Activated T-helper 9 cell treated with anti-CD3 and anti-CD28 coated beads, Interleukin-2, amount 50 U/mL, for 16 hours (primary cell): ENCODE data around the gene RING1.

ENCODE experiments used
- DNase-seq: peaks from one replicate; pipeline ENCODE4 v3.0.0-alpha.2; 2020; ENCODE audit warnings: low read depth

The RING1 gene

DNA sequence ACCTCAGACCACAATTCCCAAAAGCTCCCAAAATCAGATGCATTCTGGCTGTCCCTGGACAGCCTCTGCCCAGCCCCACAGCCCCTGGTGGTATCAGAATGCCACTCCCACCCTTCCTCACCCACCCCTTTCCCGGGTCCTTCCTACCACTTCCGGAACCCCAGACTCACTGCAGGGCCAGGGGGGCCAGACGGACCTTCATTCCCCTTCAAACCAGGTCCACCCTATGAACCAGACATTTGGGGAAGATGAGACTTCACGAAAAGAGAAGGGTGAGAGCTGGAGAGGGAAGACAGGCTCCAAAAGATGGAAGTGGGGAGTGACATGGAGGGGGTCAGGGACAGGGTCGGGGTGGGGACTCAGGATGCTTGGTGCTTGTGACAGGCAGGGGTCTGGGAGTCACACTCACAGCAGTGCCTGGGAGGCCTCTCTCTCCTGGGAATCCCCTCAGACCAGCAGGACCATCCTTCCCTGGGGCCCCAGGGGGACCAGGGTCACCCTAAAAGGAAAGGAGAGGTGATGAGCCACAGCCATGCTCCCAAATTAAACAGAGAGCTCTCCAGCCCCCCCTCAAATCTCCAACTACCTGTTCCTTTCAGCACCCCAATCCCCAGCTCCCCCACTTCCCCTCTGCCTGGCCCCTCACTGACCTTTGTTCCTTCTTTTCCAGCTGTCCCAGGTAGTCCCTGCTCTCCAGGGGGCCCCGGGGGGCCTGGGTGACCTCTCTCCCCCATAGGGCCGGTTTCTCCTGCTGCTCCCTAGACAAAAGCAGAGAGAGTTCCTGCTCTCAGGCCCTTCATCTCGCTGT is 36.2 kb upstream of the RING1 start:
- DNase-seq = no peak

DNA sequence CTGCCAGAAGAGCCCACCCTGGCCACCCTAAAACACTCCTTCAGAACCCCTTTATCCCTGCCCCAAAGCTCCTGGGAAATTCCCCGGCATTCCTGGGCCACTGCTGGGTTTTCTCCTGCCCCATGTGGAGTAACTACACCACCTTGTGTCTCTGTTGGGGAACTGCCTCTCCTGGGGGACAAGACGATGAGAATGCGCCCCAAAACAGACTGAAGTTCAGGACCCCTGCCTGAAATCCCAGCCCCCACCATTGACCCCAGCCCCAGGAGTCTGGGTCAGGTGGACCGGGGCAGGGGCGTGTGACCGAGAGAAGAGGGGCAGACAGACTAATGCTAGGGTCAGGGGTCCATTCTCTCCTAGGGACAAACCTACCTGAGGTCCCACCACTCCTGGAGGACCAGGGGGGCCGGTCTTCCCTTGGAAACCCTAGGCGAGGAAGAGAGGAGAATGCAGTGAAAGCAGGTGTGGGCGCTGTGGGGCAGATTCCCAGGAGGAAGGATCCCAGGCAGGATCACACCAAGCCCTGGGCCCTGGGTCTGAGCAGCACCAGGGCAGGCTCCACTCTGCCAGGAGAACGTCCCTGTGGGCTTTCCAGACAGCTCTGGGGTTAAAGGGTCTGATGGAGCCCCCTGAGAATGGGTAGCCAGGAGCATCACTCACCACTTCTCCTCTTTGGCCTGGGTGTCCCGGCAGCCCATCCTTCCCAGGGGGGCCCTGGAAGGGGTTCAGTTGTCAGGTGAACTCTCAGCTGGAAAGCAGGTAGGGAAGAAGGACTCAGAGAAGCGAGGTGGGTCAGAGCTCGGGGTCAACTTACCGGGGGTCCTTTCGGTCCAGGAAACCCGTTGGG is 35.4 kb upstream of the RING1 start:
- DNase-seq = no peak

- no peak for DNase-seq
Measured at GRCh38 chr6:33173535-33174180, 34.6 kb upstream of the RING1 start.

GRCh38 chr6:33174784-33175183 is 33.5 kb upstream of the RING1 start:
- no peak for DNase-seq

DNA sequence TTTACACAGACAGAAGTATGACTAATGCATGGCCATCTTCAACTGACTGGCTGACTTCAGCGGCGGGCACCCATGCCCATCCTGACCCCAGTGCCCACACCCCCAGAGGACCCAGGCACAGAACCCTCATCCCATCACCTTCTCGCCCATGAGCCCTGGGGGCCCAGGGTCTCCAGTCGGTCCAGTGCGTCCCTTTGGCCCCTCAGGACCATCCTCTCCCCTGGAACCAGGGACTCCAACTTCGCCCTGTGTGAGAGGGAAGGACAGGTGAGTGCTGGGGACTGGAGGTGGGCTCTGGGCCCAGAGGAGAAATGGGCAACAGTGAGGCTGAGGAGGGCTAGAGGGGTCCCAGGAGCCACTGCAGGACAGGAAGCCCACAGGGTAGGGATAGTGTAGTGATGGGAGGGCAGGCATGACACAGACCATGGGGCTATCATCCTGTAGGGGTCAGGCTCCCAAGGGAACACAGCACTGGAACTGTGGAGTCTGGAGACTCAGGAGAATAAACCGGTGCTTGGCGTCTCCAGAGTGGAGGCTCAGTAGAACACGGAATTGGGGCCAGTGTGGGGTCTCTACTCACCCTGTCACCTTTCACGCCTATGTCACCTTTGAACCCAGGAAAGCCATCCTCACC is 32.7 kb upstream of the RING1 start:
- DNase-seq = no peak

DNA sequence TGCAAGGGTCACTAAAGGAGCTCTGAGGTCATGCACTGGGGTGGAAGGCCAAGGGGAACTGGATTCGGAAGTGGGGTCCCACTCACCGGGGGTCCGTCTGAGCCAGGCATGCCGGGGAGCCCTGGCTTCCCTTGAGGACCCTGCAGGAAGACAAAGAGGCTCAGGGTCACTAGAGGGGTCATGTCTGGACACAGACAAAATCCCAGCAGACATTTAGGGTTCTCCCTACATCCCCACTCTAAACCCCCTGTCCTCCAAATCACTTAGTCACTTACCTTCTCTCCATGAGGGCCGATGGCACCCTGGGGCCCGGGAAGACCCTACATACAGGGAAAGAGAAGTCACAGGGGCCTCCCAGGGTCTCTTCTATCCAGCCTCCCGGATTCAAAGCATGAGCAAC is 31.4 kb upstream of the RING1 start:
- no peak for DNase-seq

DNA sequence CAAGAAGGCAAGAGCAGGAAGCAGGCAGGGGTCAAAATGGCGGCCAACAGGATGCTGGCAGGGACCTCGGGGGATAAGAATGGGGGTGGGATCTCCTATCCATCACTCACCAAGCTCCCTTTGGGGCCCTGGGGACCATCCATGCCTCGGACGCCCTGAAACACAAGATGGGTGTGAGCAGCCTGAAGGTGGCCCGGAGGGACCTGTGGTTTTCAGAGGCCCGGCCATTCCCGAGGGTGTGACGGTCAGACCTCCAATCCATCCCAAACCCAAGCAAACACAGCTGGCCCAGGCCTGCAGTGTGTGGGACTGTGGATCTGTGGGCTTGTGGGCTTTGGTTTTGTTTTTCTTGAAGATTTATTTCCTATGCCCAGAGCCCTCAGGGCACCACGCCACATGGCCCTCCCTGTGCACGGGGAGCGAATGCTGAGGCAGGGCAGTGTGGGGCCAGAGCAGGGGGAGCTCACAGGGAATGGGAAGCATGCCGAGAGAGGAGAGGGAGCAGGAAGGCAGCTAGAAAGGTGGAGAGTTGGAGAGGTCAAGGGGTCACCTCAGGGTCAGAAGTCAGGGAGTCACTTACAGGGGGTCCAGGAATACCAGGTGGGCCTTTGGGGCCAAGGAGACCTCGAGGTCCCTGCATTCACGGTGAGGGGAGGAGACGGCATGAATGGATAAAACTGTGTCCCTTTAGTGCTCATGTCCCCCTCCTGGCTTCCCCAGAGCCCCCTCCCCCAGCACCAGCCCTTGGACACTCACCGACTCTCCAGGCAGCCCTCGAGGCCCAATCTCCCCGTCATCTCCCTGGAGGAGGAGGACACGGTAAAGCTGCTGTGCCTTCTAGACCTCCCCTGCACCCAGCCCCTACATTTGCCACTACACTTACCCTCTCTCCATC is 30.5 kb upstream of the RING1 start:
- no peak for DNase-seq

DNA sequence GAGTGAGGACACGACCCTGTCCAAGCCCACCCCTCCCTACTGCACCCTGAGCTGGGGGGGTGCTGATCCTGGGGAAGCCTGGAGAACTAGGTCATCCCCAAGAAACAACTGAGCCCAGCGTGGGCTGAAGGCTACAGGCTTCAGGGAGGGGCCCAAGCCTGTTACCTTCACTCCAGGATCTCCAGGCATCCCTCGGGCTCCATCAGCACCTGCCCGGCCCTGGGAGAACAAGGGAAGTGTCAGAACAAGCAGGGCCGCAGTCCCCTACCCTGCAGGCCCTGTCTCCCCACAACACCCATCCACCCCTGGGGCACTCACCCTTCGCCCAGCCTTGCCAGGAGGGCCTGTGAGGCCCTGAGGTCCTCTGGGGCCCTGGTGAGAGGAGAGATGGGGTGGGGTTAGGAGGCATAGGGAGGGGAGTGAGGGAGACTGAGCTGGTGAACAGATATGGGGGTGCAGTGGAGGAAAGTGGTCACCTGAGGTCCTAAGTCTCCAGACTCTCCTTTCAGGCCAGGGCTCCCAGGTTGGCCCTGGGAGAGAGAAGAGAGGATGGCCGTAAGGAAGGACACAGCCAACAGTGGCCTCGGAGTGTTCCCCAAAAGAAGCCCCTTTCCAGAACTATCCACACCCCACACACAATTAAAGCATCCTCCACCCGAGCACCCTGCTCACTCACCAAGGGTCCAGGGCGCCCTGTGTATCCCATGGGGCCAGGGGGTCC is 29.4 kb upstream of the RING1 start:
- no peak for DNase-seq

GRCh38 chr6:33181141-33181540 is 27.2 kb upstream of the RING1 start:
- DNase-seq = no peak

- DNase-seq = no peak
Measured at GRCh38 chr6:33183071-33183683, 25.1 kb upstream of the RING1 start.

GRCh38 chr6:33185190-33185589 is 23.1 kb upstream of the RING1 start:
- DNase-seq = no peak

DNA sequence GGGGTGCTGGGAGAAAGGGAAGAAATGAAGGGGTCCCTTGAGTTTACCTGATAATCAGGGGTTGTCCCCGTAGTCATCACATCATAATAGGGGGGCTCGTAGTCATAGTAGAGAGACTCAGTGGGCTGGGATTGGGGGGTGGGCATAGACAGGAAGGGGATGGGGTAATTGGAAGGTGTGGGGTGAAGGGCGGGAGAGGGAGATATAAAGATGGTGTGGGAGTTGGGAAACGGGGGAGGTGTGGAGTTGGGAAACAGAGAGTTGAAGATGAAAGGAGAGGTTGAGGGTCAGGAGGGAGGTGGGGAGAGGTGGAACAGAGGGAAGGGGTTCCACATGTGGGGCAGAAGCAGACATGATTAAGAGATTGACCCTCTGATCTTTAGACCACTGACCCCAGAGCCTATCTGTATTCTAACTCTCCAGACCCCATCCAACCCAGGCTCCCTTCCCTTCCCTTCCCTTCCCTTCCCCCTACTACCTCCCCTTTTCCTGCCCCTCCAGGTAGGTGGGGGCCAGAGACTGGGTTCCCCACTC is 22.6 kb upstream of the RING1 start:
- no peak for DNase-seq

GRCh38 chr6:33187809-33188208 is 20.5 kb upstream of the RING1 start:
- DNase-seq = no peak

DNA sequence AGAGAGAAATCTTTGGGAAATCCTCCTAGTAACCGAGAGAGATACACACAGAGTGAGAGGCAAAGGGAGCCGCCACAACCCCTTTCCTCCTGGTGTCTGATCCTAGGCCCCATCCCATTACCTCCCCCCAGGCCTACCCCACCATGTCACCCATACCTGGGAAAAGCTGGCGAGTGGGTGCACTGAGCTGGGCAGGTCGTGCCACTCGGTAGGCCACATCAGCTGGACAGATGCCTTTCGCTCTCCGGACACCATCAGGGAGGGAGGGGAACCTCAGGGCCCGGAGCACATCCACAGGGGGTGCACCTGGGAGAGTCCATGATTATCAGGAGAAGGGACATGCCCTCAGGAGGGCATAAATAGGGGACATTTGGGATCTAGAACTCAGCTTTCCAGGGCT is 19.1 kb upstream of the RING1 start:
- DNase-seq = no peak

DNA sequence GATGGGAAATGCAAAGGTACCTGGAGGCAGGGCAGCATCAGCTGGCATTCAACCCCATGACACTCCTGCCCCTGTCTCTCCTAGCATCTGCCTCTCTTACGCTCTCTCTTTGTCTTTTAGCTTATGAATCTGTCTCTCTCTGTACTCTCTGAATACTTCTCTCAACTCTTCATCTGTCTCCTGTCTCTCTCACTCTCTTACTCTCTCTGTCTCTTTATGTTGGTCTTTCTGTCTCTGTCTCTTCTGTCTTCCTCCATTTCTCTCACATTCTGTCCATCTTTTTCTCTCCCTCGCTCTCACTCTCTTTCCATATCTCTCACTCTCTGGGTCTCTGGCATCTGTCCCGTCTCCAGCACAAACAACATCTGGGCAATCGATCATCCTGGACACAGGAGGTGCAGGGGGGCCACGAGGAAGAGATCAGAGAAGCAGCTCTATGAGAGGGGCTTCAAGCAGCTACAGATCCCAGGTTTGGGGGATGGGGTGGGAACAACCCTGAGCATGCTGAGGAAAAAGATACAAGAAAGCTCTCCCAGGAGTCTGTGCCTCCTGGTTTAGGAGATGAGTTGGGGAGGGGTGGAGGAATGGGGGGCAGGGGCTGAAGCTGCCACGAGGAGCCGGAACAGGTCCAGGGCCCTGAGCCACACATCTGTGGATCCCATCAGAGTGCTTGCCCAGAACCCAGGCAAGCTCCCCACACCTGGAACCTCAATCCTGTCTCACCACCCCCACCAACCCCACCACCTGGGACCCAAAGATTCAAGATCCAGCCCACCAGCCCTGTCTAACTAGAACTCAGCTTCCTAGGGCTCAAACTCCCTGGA is 18.5 kb upstream of the RING1 start:
- no peak for DNase-seq

- no peak for DNase-seq
Measured at GRCh38 chr6:33190504-33191107, 17.7 kb upstream of the RING1 start.

DNA sequence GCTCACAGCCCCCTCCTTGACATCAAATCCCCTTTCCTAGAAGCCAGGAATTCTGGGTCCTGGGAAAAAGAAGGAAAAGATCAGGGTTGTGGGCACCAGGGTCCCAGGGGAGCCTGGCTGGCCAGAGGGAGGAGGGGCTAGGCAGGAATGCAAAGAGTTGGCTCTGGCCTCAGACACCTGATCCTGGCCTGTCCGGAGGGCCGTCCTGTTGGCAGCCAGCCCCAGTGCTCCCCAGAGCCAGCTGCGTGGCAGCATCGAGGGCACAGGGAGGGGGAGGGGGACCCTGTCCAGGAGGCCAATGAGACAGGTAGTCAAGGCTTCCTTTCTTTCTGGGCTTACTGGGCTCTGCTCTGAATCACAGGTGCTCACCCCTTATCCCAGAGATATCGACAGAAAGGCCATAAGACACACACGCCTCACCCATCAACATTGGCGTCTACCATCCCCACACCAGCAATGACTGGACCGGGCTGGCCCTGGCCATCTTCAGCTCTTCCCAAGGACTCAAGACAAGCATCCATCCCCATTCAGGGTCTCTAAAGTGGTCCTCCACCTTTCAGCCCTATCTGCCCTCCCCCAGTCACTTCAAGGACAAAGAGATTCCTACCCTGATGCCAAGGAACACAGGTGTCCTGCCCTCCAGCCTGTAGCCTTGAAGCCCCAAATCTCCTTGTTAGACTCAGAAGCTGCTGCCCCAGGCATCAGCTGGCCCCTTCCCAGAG is 16.8 kb upstream of the RING1 start:
- DNase-seq = no peak

GRCh38 chr6:33192105-33192646 is 16.1 kb upstream of the RING1 start, which contains the start of gene COL11A2:
Gene COL11A2, minus strand, starts transcription at chr6:33192467. Its CDS starts 227 bp downstream, at chr6:33192240.
- no peak for DNase-seq
